Mesodermal cell (in vitro differentiated cells): ENCODE data around the gene GSDME.

Experiments used
- H3K27ac ChIP-seq: 2 replicates; pipeline ENCODE4 v1.7.0; 2013; ENCODE audit warnings: mild to moderate bottlenecking, low read depth, low read length, moderate library complexity; ENCODE audit not compliant: severe bottlenecking
- H3K36me3 ChIP-seq: 2 replicates; pipeline ENCODE4 v1.7.1; 2013; ENCODE audit warnings: mild to moderate bottlenecking, low read length, moderate library complexity; ENCODE audit not compliant: control insufficient read depth, insufficient read depth
- H3K4me1 ChIP-seq: one replicate; pipeline ENCODE4 v1.7.1; 2013; ENCODE audit warnings: mild to moderate bottlenecking, low read length; ENCODE audit not compliant: insufficient read depth, control insufficient read depth, poor library complexity, severe bottlenecking
- H3K4me3 ChIP-seq: 2 replicates; pipeline ENCODE4 v1.7.0; 2013; ENCODE audit warnings: low read length, control low read depth, mild to moderate bottlenecking; ENCODE audit not compliant: insufficient read depth, poor library complexity, severe bottlenecking; ENCODE audit errors: extremely low read depth
- H3K9me3 ChIP-seq: 2 replicates; pipeline ENCODE4 v1.7.1; 2013; ENCODE audit warnings: mild to moderate bottlenecking, low read length, moderate library complexity; ENCODE audit not compliant: control insufficient read depth
- WGBS, 2 experiments: methylation state at CpG; one replicate each; pipeline ENCODE4 v1.1.5; 2013; ENCODE audit warnings: missing lambda C conversion rate in 2 of 2; ENCODE audit not compliant: insufficient coverage in 2 of 2; 5-methylcytosine and 5-hydroxymethylcytosine counted together

The GSDME gene

DNA sequence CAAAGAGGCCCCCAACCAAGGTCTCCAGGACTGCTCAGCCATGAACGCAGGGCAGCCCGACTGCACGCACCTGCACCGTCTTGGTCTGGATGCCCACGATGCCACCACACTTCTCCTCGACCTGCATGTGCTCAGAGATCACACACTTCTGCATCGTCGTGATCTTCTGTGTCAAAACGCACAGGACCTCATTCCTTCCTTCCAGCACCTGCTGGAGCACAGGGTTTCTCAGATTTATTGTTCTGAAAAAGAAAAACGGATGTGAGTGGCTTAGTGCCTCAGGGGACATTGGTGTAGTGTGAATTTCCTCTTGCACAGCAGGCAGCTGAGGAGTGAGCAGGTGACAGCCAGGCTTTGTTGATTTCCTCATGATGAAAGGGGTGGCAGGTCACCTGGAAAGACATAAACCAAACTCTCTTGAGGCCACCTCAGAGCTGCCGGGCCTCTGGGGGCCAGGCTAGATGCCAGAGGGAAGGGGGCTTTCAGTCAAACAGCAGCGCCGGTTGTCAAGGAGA, 38.2 kb downstream of the GSDME start:
- Histone ChIP-seq H3K4me1 (peaks cover 3% of the 10 kb centered on the region), H3K36me3 (no peaks in the 10 kb centered on the region), H3K9me3 (no peaks in the 10 kb centered on the region), H3K27ac (no peak overlapping the region), H3K4me3 (no peak overlapping the region)
- WGBS, 2 experiments: 94 to 97% methylated on average over 12 to 13 of the region's 13 CpGs

DNA sequence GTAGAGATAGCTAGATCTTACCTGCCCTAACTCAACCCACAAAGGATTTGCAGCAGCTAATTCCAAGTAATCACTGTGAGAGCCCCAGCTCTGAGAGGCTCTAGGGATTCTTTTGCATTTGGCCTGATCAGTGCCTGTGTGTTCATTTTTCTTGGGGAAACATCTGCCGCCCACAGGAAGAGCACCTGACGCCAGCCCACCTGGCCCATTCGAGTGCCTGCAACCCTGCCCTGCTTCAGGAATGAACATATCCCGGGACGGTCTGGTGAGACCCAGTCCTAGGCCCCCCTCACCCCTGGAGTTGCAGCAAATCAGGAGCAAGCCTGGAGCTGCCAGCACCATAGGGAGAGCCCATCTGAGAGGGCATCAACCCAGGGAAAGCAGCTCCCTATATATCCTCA, 38.8 kb downstream of the GSDME start:
- Histone ChIP-seq H3K4me1 (peaks cover 3% of the 10 kb centered on the region), H3K27ac (no peak overlapping the region), H3K9me3 (no peaks in the 10 kb centered on the region), H3K36me3 (no peaks in the 10 kb centered on the region), H3K4me3 (no peak overlapping the region)
- WGBS, 2 experiments: 90 to 100% methylated on average over 5 of the region's 5 CpGs

DNA sequence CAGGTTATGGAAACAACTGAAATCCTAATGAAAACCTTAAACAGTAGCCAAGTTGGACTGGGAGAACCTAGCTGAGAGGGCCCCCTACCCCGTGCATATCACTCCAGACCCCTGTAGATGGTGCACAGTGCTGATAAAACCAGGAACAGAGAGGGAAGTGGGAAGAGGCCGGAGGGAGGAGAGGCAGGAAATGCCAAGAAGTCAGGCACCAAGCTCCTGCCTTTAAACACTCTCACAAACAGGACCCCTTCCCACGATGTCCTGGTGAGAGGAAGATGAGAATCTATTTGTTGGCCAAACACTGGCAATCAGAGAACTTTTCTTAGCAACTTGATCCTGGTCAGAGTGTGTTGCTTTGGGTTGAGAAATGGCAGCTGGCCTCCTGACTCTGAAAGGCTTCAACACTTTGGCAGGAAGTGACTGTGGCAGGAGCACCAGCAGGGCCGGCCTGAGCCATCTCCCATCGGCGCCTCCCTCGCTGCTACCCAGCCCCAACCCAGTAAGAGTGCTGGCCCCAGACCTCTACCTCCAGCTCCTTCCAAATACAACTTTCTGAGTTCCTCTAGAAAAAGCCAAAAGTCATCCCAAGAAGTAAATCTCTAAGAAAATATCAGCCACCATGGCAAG, 39.5 kb downstream of the GSDME start:
- WGBS, 2 experiments: 94 to 100% methylated on average over 1 to 3 of the region's 7 CpGs
- peak overlapping the region; percentile 25 for H3K27ac ChIP-seq
- no peaks in the 10 kb centered on the region for H3K36me3 ChIP-seq
- no peak overlapping the region for H3K4me3 ChIP-seq
- H3K4me1 ChIP-seq: peaks cover 3% of the 10 kb centered on the region
- H3K9me3 ChIP-seq: no peaks in the 10 kb centered on the region

DNA sequence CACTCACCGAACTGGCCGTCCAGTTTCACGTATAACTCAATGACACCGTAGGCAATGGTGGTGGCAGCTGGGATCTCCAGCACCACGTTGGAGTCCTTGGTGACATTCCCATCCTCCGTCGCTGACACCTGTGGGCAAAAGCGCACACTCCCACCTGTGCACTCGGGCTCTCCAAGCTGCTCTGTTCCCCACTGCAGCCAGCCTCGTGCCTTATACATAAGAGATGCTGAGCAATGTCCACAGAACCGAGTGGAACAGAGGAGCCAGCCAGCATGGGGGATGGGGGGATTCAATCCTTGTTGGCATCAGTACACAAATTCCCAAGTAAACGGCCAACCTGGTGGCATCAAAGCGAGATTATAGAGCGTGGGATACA, 40.0 kb downstream of the GSDME start:
- no peak overlapping the region for H3K4me3 ChIP-seq
- no peaks in the 10 kb centered on the region for H3K36me3 ChIP-seq
- peaks cover 3% of the 10 kb centered on the region for H3K4me1 ChIP-seq
- 92% methylated on average over 13 of the region's 14 CpGs for WGBS, 2 experiments
- no peak overlapping the region for H3K27ac ChIP-seq
- no peaks in the 10 kb centered on the region for H3K9me3 ChIP-seq

DNA sequence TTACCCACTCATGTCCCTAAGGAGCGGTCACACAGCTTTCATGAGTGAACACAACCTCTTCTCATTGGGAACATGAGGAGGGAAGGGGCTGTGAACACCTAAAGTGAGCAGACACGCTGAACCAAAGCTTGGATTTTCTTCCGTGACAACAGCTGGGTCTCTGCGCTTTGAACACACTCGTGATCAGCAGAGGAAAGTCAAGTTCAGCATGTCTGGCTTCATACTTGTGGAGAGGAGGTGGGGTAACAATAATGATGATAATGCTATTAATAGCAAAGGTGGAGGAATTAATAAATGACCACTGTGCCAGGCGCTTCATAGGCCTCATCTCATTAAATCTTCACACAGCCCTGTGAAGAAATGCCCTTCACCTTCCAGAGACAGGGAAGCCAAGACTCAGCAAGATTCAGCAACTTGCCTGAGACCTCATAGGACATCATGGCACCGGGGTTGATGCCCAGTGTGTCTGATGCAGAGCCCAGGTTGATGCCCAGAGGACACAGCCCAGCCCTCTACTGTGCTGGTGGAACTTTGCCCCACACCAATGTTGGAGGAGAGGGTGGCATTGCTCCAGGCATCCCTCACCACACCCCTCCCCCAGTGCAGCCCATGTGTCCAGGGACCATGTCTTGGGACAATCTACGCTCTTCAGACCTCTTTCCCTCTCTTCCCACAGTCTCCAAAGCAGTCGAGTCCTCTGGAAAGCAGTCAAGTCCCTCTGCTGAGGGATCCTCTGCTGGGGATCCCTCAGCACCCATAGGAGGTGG, 40.6 kb downstream of the GSDME start:
- no peaks in the 10 kb centered on the region for H3K9me3 ChIP-seq
- no peaks in the 10 kb centered on the region for H3K36me3 ChIP-seq
- H3K27ac ChIP-seq: no peak overlapping the region
- H3K4me1 ChIP-seq: peaks cover 3% of the 10 kb centered on the region
- WGBS, 2 experiments: 88 to 94% methylated on average over 7 to 9 of the region's 9 CpGs
- no peak overlapping the region for H3K4me3 ChIP-seq

DNA sequence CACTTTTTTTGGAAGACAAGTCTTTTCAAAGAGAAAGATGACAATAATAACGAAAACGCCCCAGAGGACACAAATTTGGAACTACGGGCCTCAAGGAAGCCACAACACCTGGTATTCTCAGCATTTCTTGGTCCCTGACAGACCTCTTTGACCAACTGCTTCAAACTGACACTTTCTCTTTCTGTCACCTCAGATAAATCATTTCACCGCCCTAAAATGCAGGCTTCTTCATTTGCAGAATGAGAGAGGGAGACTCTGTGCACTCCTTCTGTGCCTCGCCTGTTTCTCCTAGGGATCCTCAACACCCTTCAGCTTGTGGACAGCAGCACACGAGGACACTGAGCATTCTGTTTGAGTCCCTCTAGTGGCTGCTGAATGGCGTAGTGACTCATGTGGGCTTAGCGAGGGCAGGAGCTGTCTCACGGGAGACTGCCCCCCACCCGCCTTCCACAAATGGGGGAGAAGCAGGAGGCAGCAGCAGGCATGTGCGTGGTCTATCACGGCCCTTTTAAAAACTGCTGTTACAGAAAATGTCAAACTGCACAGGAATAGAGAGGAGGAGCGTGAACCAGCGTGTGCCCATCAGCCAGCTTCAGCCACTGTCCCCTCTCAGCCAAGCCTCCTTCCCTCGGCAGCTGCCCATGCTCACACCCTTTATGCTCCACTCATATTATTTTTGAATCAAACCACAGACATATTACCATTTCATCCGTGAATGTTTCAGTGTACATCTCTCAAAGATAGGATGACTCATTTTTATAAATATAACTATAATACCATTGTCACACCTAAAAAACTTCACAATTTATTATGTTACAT, 41.4 kb downstream of the GSDME start:
- no peaks in the 10 kb centered on the region for H3K9me3 ChIP-seq
- peaks cover 3% of the 10 kb centered on the region for H3K4me1 ChIP-seq
- no peaks in the 10 kb centered on the region for H3K36me3 ChIP-seq
- no peak overlapping the region for H3K27ac ChIP-seq
- 67 to 71% methylated on average over 11 to 13 of the region's 16 CpGs for WGBS, 2 experiments
- no peak overlapping the region for H3K4me3 ChIP-seq

DNA sequence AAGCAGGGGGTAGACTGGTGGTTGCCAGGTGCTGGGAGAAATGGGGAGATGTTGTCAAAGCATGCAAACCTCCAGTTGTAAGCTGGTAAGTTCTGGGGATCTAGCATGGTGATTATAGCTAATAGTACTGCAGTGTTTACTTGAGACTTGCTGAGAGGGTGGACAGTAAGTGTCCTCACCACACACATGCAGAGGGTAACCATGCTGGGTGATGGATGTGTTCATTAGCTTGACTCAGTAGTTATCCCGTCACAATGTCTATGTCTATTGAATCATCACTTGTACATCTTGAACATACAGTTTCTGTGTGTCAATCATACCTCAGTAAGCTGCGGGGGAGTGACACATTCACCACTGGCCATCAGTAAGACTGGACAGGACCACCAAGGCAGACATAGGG, 42.1 kb downstream of the GSDME start:
- WGBS, 2 experiments: 88 to 100% methylated on average over 1 to 2 of the region's 2 CpGs
- H3K4me1 ChIP-seq: peaks cover 3% of the 10 kb centered on the region

DNA sequence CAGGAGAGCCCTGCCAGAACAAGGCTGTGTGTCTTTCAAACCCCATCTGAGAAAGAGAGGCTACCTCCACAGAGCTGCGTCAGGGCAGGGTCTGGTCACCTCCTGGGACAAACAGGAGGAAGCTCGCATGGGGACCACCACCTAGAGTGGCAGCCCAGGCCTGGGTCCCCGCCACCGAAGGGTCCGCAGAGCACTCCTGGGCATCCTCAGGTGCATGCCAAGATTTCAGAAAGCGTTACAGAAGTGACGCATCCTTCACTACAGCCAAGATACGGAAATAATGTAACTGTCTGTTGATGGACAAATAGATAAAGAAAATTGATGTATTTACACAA, 42.6 kb downstream of the GSDME start:
- Histone ChIP-seq H3K9me3 (no peaks in the 10 kb centered on the region), H3K4me3 (no peak overlapping the region), H3K4me1 (peaks cover 3% of the 10 kb centered on the region), H3K27ac (no peak overlapping the region), H3K36me3 (no peaks in the 10 kb centered on the region)
- WGBS, 2 experiments: 85 to 93% methylated on average over 7 to 8 of the region's 8 CpGs

More for the DNA sequence above, 42.1 kb downstream of the GSDME start:
- Histone ChIP-seq H3K4me3 (no peak overlapping the region), H3K9me3 (no peaks in the 10 kb centered on the region), H3K27ac (no peak overlapping the region), H3K36me3 (no peaks in the 10 kb centered on the region)

DNA sequence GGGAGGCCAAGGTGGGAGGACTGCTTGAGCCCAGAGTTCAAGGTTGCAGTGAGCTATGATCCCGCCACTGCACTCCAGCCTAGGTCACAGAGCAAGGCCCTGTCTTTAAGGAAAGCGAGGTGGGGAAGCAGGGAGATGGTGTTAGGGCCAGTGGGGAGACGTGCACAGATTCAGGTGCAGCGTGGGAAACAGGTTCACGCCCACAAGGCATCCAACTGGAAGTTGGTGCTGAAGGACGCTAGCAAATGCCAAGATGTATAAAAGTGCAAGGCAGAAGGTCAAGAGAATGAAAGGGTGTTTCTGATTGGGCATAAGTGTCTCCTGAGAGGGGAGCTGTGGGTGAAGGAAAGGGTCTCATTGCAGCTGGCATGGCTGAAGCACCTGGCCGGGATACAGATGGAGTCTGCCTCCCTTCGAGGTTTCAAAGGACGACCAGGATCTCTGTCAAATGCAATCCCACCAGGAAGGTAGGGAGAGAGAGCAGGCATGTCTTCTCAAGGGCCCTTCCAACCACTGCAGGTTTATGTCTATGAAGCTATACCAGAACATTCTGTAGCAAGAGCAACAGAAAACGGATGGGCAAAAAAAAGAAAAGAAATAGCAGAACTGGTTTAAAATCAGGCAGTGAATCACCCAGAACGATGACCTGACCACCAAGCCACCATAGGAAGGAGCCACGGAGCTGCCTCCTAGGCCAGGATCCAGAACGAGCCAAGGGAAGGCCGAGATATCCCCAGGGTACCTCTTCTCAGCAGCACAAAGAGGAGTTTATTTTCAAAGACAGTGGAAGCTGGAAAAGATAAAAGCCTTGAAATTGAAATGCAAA, 43.2 kb downstream of the GSDME start:
- Histone ChIP-seq H3K4me3 (no peak overlapping the region), H3K27ac (no peak overlapping the region), H3K9me3 (no peaks in the 10 kb centered on the region), H3K4me1 (peaks cover 3% of the 10 kb centered on the region), H3K36me3 (no peaks in the 10 kb centered on the region)
- 88 to 90% methylated on average over 11 to 12 of the region's 14 CpGs for WGBS, 2 experiments
